LoVo (cell line): ENCODE measurements around the gene LBP.
"Not testable (repeated sequence)": the region's sequence is repeated elsewhere in the genome, so short reads cannot be mapped to it uniquely, and the experiment has no call there.

Experiments used
- DNase-seq: peaks from one replicate; pipeline ENCODE4 v3.0.0-alpha.2; 2016; ENCODE audit warnings: low spot score

The LBP gene

DNA sequence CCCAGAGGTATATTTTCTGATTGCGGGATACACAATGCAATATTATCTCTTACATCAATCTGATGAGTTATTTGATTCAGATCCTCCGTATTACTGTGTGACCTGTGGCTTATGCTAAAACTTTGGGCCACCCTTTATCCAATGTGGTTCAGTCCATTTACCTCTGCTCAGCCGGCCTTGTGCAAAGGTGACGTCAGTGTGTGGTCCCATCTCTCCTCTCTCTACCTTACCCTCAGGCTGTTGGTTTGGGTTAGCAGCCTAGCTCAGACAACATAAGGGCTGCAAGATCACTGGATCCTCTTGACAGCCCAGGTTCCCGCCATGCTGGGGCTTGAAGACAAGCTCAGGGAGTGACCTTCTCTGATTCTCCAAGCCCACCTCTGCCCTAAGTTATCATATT, 55.8 kb downstream of the LBP start:
- DNase-seq, result no peak

- DNase-seq, result no peak
Measured at GRCh38 chr20:38402816-38403215, 56.5 kb downstream of the LBP start.

DNA sequence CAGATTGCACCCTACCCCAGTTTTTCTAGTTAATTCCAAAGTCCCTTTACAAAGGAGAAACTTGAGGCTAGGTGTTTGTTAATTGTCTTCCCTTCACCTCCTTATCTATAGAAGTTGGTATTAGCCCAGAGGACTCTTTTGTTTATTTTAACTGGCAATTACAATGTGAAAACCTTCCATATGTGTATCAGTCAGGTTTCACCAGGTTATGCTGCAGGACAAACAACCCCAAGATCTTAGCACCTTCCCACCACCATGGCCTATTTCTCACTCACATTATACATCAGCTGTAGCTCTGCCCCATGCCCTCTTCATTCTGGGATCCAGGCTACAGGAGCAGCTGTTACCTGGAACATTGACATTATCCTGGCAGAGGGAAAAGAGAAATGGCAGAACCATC, 57.7 kb downstream of the LBP start:
- DNase-seq, result no peak

DNA sequence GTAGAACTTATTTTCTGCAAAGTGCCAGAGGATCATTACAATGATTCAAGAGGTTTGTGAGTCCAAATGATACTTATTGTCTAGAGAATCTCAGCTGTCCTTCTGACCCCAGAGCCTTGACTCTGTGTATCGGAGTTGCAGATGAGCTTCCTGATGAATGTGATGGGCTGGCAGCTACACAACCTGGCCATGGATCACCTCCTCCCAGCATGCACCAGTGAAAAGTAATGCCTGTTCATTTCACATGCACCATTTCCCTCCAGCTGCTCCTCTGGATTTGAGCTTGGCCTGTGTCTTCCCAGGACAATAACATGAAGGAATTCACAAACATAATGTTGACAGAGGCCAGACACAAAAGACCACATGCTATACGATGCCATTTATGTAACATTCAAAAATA, 58.9 kb downstream of the LBP start:
- no peak for DNase-seq

DNA sequence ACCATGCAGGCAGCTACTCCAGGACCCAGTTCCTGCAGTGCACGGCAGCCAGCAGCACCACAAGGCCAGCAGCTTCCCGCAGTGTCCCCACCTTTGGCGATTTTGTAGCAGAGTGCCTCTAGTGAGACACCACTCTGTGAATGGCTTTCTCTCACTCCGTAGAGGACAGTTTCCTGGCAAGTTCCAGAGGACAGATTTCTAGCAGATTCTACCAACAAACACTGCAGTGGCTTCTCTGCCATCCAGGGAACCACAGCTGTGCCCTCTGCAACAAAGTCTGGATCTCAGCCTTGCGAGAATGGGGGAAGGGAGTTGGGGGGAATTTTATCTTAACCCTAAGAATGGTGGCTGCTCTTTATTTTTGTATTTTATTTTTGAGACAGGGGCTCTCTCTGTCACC, 60.2 kb downstream of the LBP start:
- DNase-seq, result no peak

- DNase-seq, result no peak
Measured at GRCh38 chr20:38407321-38407720, 61.0 kb downstream of the LBP start.

DNA sequence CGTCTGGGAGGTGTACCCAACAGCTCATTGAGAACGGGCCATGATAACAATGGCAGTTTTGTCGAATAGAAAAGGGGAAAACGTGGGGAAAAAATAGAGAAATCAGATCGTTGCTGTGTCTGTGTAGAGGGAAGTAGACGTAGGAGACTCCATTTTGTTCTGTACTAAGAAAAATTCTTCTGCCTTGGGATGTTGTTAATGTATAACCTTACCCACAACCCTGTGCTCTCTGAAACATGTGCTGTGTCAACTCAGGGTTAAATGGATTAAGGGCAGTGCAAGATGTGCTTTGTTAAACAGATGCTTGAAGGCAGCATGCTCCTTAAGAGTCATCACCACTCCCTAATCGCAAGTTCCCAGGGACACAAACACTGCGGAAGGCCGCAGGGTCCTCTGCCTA, 61.5 kb downstream of the LBP start:
- not testable (repeated sequence) for DNase-seq

DNA sequence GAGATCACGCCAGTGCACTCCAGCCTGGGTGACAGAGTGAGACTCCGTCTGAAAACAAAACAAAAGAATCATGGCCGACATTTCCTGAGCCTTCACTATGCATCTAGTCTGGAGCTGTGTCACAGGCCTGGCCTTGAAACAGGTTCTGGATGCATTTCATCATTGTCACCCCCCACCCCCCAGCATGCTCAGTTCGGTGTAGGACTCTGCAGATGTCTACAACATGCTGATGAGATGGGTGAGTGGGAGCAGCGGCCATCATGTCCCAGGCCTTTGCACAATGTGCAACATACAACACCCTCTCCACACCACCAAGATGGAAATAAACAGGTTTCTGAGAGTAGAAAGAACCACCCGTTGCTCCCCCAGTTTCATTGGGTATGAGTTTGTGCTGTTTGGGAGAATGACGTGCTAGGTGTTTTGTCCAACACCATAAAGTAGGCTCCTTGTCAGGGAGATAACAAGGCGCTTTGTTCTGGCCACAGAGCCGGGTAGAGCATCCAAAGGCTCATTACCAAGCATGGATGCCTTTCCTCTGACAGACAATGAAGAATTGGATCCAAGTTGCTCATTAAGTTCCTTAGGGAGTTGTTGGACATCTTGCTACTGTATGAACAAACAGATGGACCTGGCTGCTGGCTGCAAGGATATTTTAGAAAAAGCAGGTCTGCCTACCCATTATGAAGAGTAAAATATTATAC, 66.7 kb downstream of the LBP start:
- DNase-seq, result no peak

DNA sequence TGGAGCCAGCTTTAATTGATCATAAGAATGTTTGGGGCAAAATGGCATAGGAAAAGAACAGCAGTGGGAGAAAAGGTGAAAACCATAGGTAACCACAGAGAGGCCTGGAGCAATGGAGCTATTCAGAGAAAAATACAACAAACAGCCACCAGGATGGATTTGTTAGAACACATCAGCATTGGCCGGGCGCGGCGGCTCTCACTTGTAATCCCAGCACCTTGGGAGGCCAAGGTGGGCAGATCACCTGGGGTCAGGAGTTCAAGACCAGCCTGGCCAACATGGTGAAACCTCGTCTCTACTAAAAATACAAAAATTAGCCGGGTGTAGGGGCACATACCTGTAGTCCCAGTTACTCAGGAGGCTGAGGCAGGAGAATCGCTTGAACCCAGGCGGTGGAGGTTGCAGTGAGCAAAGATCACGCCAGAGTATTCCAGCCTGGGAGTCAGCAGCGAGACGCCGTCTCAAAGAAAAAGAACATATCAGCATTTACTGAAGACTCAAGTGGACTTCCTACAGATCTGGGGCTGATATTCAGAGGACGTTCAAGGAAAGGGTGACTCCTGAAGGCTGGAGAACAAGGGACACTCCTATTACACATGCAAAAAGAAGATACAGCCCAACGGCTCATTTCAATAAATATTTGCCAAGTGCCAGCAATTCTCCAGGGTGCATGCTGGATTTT, 68.6 kb downstream of the LBP start:
- no peak for DNase-seq

- no peak for DNase-seq
Measured at GRCh38 chr20:38418509-38419204, 72.4 kb downstream of the LBP start.

- DNase-seq, result no peak
Measured at GRCh38 chr20:38420388-38421085, 74.3 kb downstream of the LBP start.

DNA sequence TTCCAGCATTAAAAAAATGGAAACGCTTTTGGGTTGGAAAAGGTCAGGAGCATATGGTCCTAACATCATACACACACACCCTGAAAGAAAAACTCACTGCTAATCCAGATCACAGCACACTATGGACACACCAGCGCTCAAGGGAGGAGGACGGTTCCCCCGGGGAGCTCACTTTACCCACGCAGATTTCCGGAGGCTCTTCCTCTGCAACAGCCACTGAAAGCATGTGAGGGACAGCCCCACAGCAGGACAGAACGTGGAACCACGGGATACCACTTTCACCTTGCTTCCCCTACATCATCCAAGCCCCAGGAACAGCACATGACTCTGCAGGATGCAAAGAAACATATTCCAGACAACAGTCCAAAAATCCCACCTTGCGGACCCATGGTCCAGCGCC, 75.6 kb downstream of the LBP start:
- no peak for DNase-seq

DNA sequence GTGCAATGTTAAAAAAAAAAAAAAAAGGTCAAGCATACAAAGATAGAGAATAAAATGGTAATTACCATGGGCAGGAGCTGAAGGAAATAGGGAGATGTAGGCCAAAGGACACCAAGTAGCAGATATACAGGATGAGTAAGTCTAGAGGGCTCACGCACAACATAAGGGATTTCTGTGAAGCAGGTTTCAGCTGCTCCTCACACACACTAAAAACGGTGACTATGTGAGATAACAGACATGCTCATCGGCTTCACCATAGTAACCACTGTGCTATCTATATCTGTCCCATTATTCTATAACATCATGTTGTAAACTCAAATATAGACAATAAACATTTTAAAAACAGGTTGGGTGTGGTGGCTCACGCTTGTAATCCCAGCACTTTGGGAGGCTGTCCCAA, 77.3 kb downstream of the LBP start:
- no peak for DNase-seq

DNA sequence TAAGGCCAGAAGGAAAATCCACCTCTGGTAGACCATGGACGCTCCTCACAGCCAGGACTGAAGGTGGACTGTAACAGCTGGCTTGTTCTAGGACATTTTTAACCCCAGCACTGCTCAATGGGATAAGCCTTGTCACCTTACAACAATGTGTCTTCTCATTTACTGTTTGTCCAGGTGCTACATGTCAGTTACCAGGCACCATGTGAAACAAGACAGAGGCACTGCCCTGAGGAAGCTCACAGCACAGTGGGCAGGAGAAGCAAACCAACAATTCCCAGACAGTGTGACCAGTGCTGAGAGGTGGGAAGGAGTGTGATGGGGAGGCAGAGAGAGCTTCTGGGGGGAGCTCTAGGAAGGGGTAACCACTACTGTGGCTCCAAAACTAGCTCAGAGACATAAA, 78.1 kb downstream of the LBP start:
- no peak for DNase-seq

GRCh38 chr20:38426006-38426897, 80.0 kb downstream of the LBP start:
- DNase-seq, result no peak
